Thoracic aorta endothelial cell (primary cell): ENCODE data around the gene C17orf113. TPM values are rescaled to one million over a fixed set of nuclear protein-coding genes. Genes with fewer than 3 reads are reported as not detected.

Experiments used
- total RNA-seq: library from RNA; depleted of rRNA; stranded (reverse); fragments of >200 nt; gene quantifications from 2 replicates; pipeline ENCODE4 v1.2.3, GENCODE V29; 2012

Gene C17orf113
- 0.07 and 0.13 TPM in 2 replicates for total RNA-seq

DNA sequence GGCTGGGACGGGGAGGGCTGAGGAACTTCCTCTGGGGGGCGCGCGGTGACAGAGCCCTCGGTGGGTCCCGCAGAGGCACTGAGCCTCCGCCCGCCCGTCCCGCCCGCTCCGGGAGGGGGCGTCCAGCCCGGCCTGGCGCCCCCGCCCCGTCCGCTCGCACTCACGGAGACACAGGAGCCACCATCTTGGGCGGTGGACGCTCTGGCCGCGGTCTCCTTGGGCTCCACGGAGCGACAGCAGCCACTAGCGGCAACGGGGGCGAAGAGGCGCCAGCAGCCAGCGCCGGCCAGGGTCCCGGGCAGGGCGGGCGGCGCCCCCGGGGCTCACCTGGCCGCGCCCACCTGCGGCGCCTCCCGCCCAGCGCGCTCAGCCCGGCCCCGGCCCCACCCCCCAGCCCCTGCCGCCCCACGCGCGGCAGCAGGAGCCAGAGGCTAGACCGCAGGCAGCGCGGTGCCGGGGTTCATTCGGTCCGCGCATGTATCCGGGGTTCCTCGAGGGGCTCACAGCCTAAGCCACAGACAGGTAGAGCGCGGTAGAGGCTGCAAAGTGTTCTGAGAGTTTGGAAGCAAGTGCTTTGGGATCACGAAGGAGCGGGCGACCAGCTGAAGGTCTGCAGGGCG lies at the start of gene C17orf113:
C17orf113 (minus strand) TSS at position 209 of the 620 bp plus-strand sequence. CDS start 7,225 bp downstream, outside the sequence.

DNA sequence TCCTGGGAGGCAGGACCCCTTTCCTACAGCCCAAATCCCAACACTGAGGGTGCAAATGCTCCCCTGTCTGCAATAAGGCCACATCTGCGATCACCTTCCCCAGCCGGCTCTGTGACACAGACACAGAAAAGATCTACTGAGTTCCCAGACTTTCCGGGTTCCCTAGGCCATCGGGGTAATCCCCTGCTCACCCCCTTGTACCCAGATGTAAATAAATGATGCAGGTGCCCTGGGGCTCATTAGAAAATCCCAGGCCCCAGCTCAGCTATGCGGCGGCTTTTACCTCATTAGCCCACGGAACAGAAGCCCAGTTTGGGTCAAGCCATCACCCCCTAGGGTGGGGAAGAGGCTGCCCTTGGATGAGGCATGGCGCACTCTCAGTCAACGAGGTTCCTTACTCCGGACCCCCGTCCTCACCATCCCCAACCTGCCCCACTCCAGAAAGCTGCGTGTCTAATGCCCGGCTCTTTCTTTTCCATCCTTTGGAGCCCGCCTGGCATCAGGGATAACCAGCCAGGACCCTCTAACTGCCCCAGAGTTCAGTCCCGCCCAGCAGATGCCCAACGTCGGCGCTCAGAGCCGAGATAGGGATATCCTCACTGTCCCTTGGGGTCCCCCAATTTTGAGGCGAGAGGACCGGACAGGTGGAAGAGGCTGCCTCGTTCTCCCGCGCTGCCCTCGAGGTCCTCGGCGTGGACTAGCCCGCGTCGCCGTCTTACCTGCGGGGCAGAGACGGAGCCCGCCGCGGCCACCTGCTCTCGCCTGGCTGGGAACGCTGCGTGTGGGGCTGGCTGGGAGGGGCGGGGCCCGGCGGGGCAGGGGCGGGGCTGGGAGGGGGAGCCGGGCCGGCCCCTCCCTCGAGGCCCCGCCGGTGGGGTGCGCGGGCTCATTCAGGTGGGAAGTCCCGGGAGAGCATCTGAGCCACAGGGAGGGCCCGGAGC lies 47.6 kb upstream of the C17orf113 start, which contains the start of gene ZNF385C:
ZNF385C (minus strand) TSS at position 783 of the 941 bp plus-strand sequence. CDS start 35,417 bp downstream, outside the sequence.

DNA sequence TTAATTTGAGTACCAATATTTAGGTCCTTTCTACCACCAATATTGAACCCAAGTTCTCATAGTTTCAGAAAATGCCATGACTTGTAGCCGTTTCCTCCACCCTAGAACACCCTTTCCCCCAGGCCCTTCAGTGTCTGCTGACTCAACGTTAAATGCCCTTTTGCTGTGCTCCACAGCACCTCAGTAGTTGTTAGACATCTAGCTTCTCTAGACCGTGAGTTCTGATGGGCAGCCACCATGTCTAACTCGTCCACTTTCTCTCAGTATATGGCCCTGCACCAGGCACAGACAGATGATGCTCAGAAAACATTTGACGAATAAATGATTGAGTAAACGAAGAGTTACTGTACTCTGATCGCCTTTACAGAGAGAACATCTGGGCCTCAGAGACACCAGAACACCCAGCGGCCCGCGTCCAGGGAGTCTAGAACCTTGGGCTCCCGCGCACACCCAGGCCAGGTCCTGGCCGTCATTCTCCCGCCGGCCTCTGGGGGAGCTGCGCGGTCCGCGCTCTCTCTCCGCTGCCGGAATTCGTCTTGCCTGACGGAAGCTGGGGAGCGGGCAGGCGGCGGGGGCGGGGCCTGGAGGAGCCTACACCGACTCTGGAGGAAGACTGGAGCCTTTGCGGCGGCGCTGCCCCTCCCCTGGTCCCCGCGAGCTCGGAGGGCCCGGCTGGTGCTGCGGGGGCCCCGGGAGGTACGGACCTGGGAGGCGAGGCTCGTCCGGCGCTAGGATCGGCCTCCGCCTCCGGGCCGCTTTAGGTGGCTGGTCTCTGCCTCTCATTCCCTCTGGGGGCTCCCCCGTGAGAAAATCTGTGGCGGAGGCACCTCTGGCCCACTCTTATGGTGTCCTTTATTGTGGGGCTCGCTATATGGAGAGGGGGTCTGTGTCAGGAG lies 30.6 kb downstream of the C17orf113 start, which contains the start of gene NKIRAS2:
NKIRAS2 (plus strand) TSS at position 582 of the 896 bp plus-strand sequence. CDS start 1,488 bp downstream, outside the sequence.

GRCh38 chr17:42016941-42017865 lies 33.2 kb downstream of the C17orf113 start, which contains the start of gene DNAJC7:
Gene DNAJC7 (minus strand): TSS chr17:42017439. CDS start chr17:42017416, 23 bp downstream.

Other genes with a start within 250 kb of the C17orf113 start
- gene P3H4, start 238.7 kb downstream of the C17orf113 start, total RNA-seq = 40.0 and 52.8 TPM in 2 replicates
- gene FKBP10, start 237.6 kb downstream of the C17orf113 start, total RNA-seq = 129 and 131 TPM in 2 replicates
- gene NT5C3B, start 214.4 kb downstream of the C17orf113 start, total RNA-seq = 54.5 and 71.5 TPM in 2 replicates
- gene KLHL10, start 212.8 kb downstream of the C17orf113 start, total RNA-seq = not detected in 2 replicates
- 35.5 and 38.2 TPM in 2 replicates for gene KLHL11, start 185.2 kb downstream of the C17orf113 start, total RNA-seq
- gene ACLY, start 131.7 kb downstream of the C17orf113 start, total RNA-seq = 309 and 427 TPM in 2 replicates
- gene ODAD4, start 120.0 kb downstream of the C17orf113 start, total RNA-seq = 0.13 and 0.36 TPM in 2 replicates
- gene CNP, start 83.8 kb downstream of the C17orf113 start, total RNA-seq = 61.8 and 67.2 TPM in 2 replicates
- 93.2 and 95.2 TPM in 2 replicates for gene DNAJC7, start 33.2 kb downstream of the C17orf113 start, total RNA-seq
- 47.7 and 48.0 TPM in 2 replicates for gene NKIRAS2, start 30.5 kb downstream of the C17orf113 start, total RNA-seq
- gene ZNF385C, start 47.9 kb upstream of the C17orf113 start, total RNA-seq = not detected in 2 replicates
- 3.9 and 5.9 TPM in 2 replicates for gene DHX58, start 62.1 kb upstream of the C17orf113 start, total RNA-seq
- 16.4 and 19.5 TPM in 2 replicates for gene KAT2A, start 70.8 kb upstream of the C17orf113 start, total RNA-seq
- gene HSPB9, start 72.2 kb upstream of the C17orf113 start, total RNA-seq = not detected in 2 replicates
- 114 and 162 TPM in 2 replicates for gene RAB5C, start 104.4 kb upstream of the C17orf113 start, total RNA-seq
- under 0.01 TPM in 1 of 2 replicates, not detected in the other for gene KCNH4, start 130.5 kb upstream of the C17orf113 start, total RNA-seq
- not detected in 2 replicates for gene HCRT, start 134.9 kb upstream of the C17orf113 start, total RNA-seq
- 8.4 and 11.2 TPM in 2 replicates for gene GHDC, start 143.9 kb upstream of the C17orf113 start, total RNA-seq
- 50.7 and 58.8 TPM in 2 replicates for gene STAT5B, start 225.8 kb upstream of the C17orf113 start, total RNA-seq
- 16.9 and 25.6 TPM in 2 replicates for gene STAT5A, start 237.9 kb upstream of the C17orf113 start, total RNA-seq